Liver (tissue), 9 donors: ENCODE data around the gene ATG4A. TPM values are rescaled to one million over a fixed set of nuclear protein-coding genes. Genes with fewer than 3 reads are reported as not detected.

Experiments
- DNase-seq: peaks from one replicate; pipeline ENCODE4 v3.0.0-alpha.2; 2017; ENCODE audit warnings: low spot score
- H3K27ac ChIP-seq, 2 donors: one replicate each; pipeline ENCODE4 v1.7.0; 2013; ENCODE audit warnings: inconsistent platforms in 2 of 2, low read length in 2 of 2, control low read depth in 1 of 2, low read depth in 1 of 2, mild to moderate bottlenecking in 1 of 2
- H3K27me3 ChIP-seq, 4 donors: one replicate each; pipeline versions ENCODE4 v1.6.1 to v1.7.0; 2013; ENCODE audit warnings: low read length in 3 of 4, inconsistent platforms in 1 of 4, mild to moderate bottlenecking in 1 of 4, moderate library complexity in 1 of 4; ENCODE audit not compliant: control insufficient read depth in 4 of 4, insufficient read depth in 4 of 4
- H3K36me3 ChIP-seq, 4 donors: one replicate each; pipeline versions ENCODE4 v1.6.1 to v1.7.0; 2013; ENCODE audit warnings: low read length in 3 of 4, mild to moderate bottlenecking in 3 of 4, low read depth in 1 of 4, moderate library complexity in 1 of 4; ENCODE audit not compliant: control insufficient read depth in 4 of 4, insufficient read depth in 3 of 4
- H3K4me1 ChIP-seq, 4 donors: one replicate each; pipeline versions ENCODE4 v1.6.1 to v1.7.0; 2013; ENCODE audit warnings: low read length in 3 of 4, mild to moderate bottlenecking in 3 of 4, moderate library complexity in 1 of 4; ENCODE audit not compliant: control insufficient read depth in 4 of 4, insufficient read depth in 4 of 4
- H3K4me3 ChIP-seq, 3 donors: one replicate each; pipeline versions ENCODE4 v1.6.1 to v1.7.0; 2013; ENCODE audit warnings: low read length in 3 of 3, control low read depth in 1 of 3, low read depth in 1 of 3, mild to moderate bottlenecking in 1 of 3
- H3K9ac ChIP-seq, 2 donors: one replicate each; pipeline ENCODE4 v1.7.0; 2013; ENCODE audit warnings: low read length in 2 of 2, mild to moderate bottlenecking in 2 of 2, moderate library complexity in 2 of 2, control low read depth in 1 of 2, low read depth in 1 of 2
- H3K9me3 ChIP-seq, 4 donors: one replicate each; pipeline versions ENCODE4 v1.6.1 to v1.7.0; 2013; ENCODE audit warnings: low read length in 3 of 4; ENCODE audit not compliant: control insufficient read depth in 4 of 4
- ATF3 ChIP-seq: IDR thresholded peaks from 2 replicates; pipeline ENCODE4 v1.6.1; 2016; ENCODE audit warnings: antibody characterized with exemption
- CTCF ChIP-seq: fragments of 150-350 bp; IDR thresholded peaks from 2 replicates; pipeline ENCODE4 v1.5.1; 2017; ENCODE audit warnings: improper control_type of control experiment, low read depth, low read length; ENCODE audit not compliant: missing input control
- EGR1 ChIP-seq, 2 donors: IDR thresholded peaks; 2 replicates each; pipeline ENCODE4 v1.6.1; 2016 to 2018; ENCODE audit warnings: antibody characterized with exemption in 2 of 2, low read depth in 2 of 2
- FOXA1 ChIP-seq: IDR thresholded peaks from 2 replicates; pipeline ENCODE4 v1.6.1; 2016; ENCODE audit warnings: antibody characterized with exemption
- FOXA2 ChIP-seq: IDR thresholded peaks from 2 replicates; pipeline ENCODE4 v1.6.1; 2016; ENCODE audit warnings: antibody characterized with exemption
- GABPA ChIP-seq, 2 donors: IDR thresholded peaks in 1 of 2; conservative IDR thresholded peaks in 1 of 2; 2 replicates each; pipeline ENCODE4 v1.6.1; 2016; ENCODE audit warnings: antibody characterized with exemption in 2 of 2, mild to moderate bottlenecking in 1 of 2, moderate library complexity in 1 of 2
- HNF4A ChIP-seq, 2 donors: conservative IDR thresholded peaks; 2 replicates each; pipeline ENCODE4 v1.6.1; 2016; ENCODE audit warnings: antibody characterized with exemption in 2 of 2, mild to moderate bottlenecking in 2 of 2
- HNF4G ChIP-seq: IDR thresholded peaks from 2 replicates; pipeline ENCODE4 v1.6.1; 2016; ENCODE audit warnings: antibody characterized with exemption
- JUND ChIP-seq, 2 donors: IDR thresholded peaks; 2 replicates each; pipeline ENCODE4 v1.6.1; 2016; ENCODE audit warnings: antibody characterized with exemption in 2 of 2
- MAX ChIP-seq: IDR thresholded peaks from 2 replicates; pipeline ENCODE4 v1.6.1; 2016; ENCODE audit warnings: antibody characterized with exemption
- NR2F2 ChIP-seq: IDR thresholded peaks from 2 replicates; pipeline ENCODE4 v1.6.1; 2016; ENCODE audit warnings: antibody characterized with exemption
- RAD21 ChIP-seq, 2 donors: IDR thresholded peaks; 2 replicates each; pipeline ENCODE4 v1.6.1; 2016; ENCODE audit warnings: antibody characterized with exemption in 2 of 2, mild to moderate bottlenecking in 2 of 2
- REST ChIP-seq: IDR thresholded peaks from 2 replicates; pipeline ENCODE4 v1.6.1; 2016; ENCODE audit warnings: antibody characterized with exemption, mild to moderate bottlenecking
- RXRA ChIP-seq, 2 donors: IDR thresholded peaks; 2 replicates each; pipeline ENCODE4 v1.6.1; 2017 to 2018; ENCODE audit warnings: antibody characterized with exemption in 2 of 2, mild to moderate bottlenecking in 1 of 2
- SP1 ChIP-seq: IDR thresholded peaks from 2 replicates; pipeline ENCODE4 v1.6.1; 2018; ENCODE audit warnings: antibody characterized with exemption, mild to moderate bottlenecking
- TAF1 ChIP-seq: conservative IDR thresholded peaks from 2 replicates; pipeline ENCODE4 v1.6.1; 2016; ENCODE audit warnings: antibody characterized with exemption, mild to moderate bottlenecking
- YY1 ChIP-seq: IDR thresholded peaks from 2 replicates; pipeline ENCODE4 v1.6.1; 2016; ENCODE audit warnings: antibody characterized with exemption, mild to moderate bottlenecking
- ZBTB33 ChIP-seq: IDR thresholded peaks from 2 replicates; pipeline ENCODE4 v1.6.1; 2016; ENCODE audit warnings: antibody characterized with exemption
- WGBS: extraction: QIAGEN DNeasy Blood & Tissue Kit; methylation state at CpG from one replicate; pipeline ENCODE4 v1.1.7; 2013; 5-methylcytosine and 5-hydroxymethylcytosine counted together
- polyA plus RNA-seq, 2 donors: library from polyadenylated mRNA; stranded (reverse) in 1 of 2; unstranded in 1 of 2; fragments of 200-250 nt in 1 of 2; fragments of >200 nt in 1 of 2; fragmentation: Nextera tagmentation in 1 of 2; extraction: Ambion mirVana in 1 of 2; gene quantifications; one replicate each; pipeline versions ENCODE4 v1.2.1 to v1.2.3, GENCODE V29; 2013 to 2015
- total RNA-seq, 2 donors: library from RNA; depleted of rRNA; stranded (reverse); fragments of >200 nt; gene quantifications; one replicate each; pipeline ENCODE4 v1.2.3, GENCODE V29; 2014
- donor health status: healthy.
- donor health status: healthy.
- donor health status: healthy.
- donor health status: healthy.
- donor health status: healthy.

Gene ATG4A
- total and polyA plus RNA-seq, 4 donors = 11.7 to 19.8 (median 16.6) TPM

GRCh38 chrX:108186811-108187210 is 95.2 kb downstream of the ATG4A start:
- no peaks in the 10 kb centered on the region for H3K9me3 ChIP-seq
- H3K9ac ChIP-seq = no peak overlapping the region
- H3K36me3 ChIP-seq = no peaks in the 10 kb centered on the region
- H3K4me1 ChIP-seq = no peaks in the 10 kb centered on the region
- H3K4me3 ChIP-seq = no peak overlapping the region
- no peak overlapping the region for H3K27ac ChIP-seq
- no peak for DNase-seq
- 68% methylated on average over 4 of the region's 4 CpGs for WGBS
- H3K27me3 ChIP-seq = peaks cover 0 to 2% (median 0%) of the 10 kb centered on the region in 4 donors
- TF ChIP-seq RAD21 (IDR thresholded peaks at IDR 0.05) (no peak), YY1 (no peak), GABPA (IDR thresholded peaks at IDR 0.05 in 1 of 2, conservative IDR thresholded peaks at IDR 0.05 in 1 of 2) (no peak), ATF3 (no peak), HNF4G (no peak), EGR1 (IDR thresholded peaks at IDR 0.05; ENCODE audit: low read depth in 2 of 2) (no peak), NR2F2 (no peak), CTCF (no peak), MAX (no peak), TAF1 (no peak), SP1 (no peak), ZBTB33 (no peak), FOXA1 (no peak), FOXA2 (no peak), RXRA (IDR thresholded peaks at IDR 0.05) (no peak), HNF4A (conservative IDR thresholded peaks at IDR 0.05) (no peak), JUND (IDR thresholded peaks at IDR 0.05) (no peak), REST (no peak)
